ENCODE results near the gene STX11.

- TF ChIP-seq POLR2AphosphoS5 (IDR thresholded peaks at IDR 0.05; ENCODE audit: low read depth, low read length) (no peak), POLR2A (IDR thresholded peaks at IDR 0.05; ENCODE audit: low read depth, low read length) (no peak)
Observed at GRCh38 chr6:144134737-144135136, 15.6 kb upstream of the STX11 start.
